C1 segment of cervical spinal cord (tissue), 14 donors: ENCODE results near the gene FOSB.

Experiments
- DNase-seq, 14 donors: peaks; one replicate each; lab custom pipeline; 2025; lab: John Stamatoyannopoulos, UW

Gene FOSB

GRCh38 chr19:45483033-45483432, 15.2 kb downstream of the FOSB start:
- DNase-seq = no peak

- DNase-seq = no peak
Measured at GRCh38 chr19:45484273-45484945, 16.6 kb downstream of the FOSB start.

GRCh38 chr19:45485305-45486077, 17.7 kb downstream of the FOSB start:
- peak; percentile 26 to 92 (median 86) for DNase-seq

- no peak for DNase-seq
Measured at GRCh38 chr19:45488708-45489107, 20.9 kb downstream of the FOSB start.

GRCh38 chr19:45489216-45489855, 21.5 kb downstream of the FOSB start:
- no peak for DNase-seq

GRCh38 chr19:45492137-45492626, 24.4 kb downstream of the FOSB start:
- no peak for DNase-seq

GRCh38 chr19:45492627-45493470, 25.1 kb downstream of the FOSB start:
- peak in 3 of 14 donors; percentile 10 to 75 (median 21) for DNase-seq

GRCh38 chr19:45494261-45494916, 26.6 kb downstream of the FOSB start:
- no peak for DNase-seq

- DNase-seq = no peak
Measured at GRCh38 chr19:45495178-45495577, 27.4 kb downstream of the FOSB start.

GRCh38 chr19:45496349-45496953, 28.7 kb downstream of the FOSB start:
- DNase-seq = peak in 5 of 14 donors; percentile 5 to 55 (median 35)

- DNase-seq = no peak
Measured at GRCh38 chr19:45497791-45498190, 30.0 kb downstream of the FOSB start.

- peak in 1 of 14 donors; percentile 5 for DNase-seq
Measured at GRCh38 chr19:45498411-45499195, 30.8 kb downstream of the FOSB start, which contains the start of gene PPM1N. TSS of gene PPM1N (plus strand) at chr19:45498443. CDS start at chr19:45498473, 30 bp downstream.

- DNase-seq = peak in 1 of 14 donors; percentile 16
Measured at GRCh38 chr19:45499196-45500180, 31.7 kb downstream of the FOSB start.

- DNase-seq = no peak
Measured at GRCh38 chr19:45500918-45501729, 33.3 kb downstream of the FOSB start.

- DNase-seq = no peak
Measured at GRCh38 chr19:45501730-45502014, 33.9 kb downstream of the FOSB start.

- DNase-seq = no peak
Measured at GRCh38 chr19:45502111-45502510, 34.3 kb downstream of the FOSB start.

GRCh38 chr19:45503909-45504308, 36.1 kb downstream of the FOSB start:
- DNase-seq = no peak
